ENCODE data around the gene KRTAP21-1.
"Not testable (repeated sequence)": the region's sequence is repeated elsewhere in the genome, so short reads cannot be mapped to it uniquely, and the experiment has no call there.

KRTAP21-1 gene

DNA sequence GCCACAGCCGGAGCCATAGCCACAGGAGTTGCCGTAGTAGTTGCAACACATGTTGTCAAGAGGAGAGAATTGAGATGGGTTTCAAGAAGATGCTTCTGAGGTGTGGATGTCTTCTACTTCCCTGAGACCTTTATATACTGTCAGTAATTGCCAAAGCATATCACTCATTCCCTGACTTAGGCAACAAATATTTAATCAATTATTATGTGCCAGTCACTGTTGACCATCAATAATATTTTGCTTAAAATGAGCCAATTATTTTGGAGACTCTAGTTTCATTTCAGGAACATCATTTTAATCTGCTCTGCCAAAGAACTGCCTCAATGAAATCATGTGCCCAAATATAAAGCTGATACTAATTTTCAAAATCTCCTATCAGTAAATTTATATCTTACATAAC lies at the start of gene KRTAP21-1:
Gene KRTAP21-1, minus strand, starts transcription at position 101 of the 400 bp plus-strand sequence. Its CDS starts 50 bp downstream, at position 51.
- not testable (repeated sequence) for H3K4me1 ChIP-seq (ENCODE audit: control insufficient read depth, low read depth, low read length); H3K9ac ChIP-seq (ENCODE audit: low read length); H3K27me3 ChIP-seq (ENCODE audit: control insufficient read depth, insufficient read depth, low read length)

DNA sequence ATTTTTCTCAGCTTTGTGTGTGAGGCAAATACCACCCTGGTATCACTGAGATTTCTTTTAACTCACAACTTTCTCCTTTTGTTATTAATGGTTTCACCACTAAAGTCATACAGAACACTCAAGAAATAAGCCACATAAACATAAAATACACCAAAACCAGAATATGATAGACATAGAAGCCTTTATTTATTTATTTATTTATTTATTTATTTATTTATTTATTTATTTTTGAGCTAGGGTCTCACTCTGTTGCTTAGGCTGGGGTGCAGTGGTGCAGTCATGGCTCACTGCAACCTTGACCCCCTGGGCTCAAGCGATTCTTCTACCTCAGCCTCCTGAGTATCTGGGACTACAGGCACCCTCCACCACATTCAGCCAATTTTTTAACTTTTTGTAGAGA lies 45.4 kb upstream of the KRTAP21-1 start:
- no peaks in the 10 kb centered on the region for H3K9me3 ChIP-seq (ENCODE audit: control insufficient read depth, low read depth, low read length)
- H3K27me3 ChIP-seq (ENCODE audit: control insufficient read depth, insufficient read depth, low read length): no peaks in the 10 kb centered on the region
- H3K4me1 ChIP-seq (ENCODE audit: control insufficient read depth, low read depth, low read length): no peaks in the 10 kb centered on the region
- no peaks in the 10 kb centered on the region for H3K36me3 ChIP-seq (ENCODE audit: control insufficient read depth, low read depth, low read length)
- no peak overlapping the region for H3K27ac ChIP-seq (ENCODE audit: low read length)
- no peak overlapping the region for H3K9ac ChIP-seq (ENCODE audit: low read length)
- H3K4me3 ChIP-seq (ENCODE audit: low read length): no peak overlapping the region

More for the DNA sequence above, at the start of gene KRTAP21-1:
- not testable (repeated sequence) for H3K4me3 ChIP-seq (ENCODE audit: low read length); H3K9me3 ChIP-seq (ENCODE audit: control insufficient read depth, low read depth, low read length); H3K36me3 ChIP-seq (ENCODE audit: control insufficient read depth, low read depth, low read length); H3K27ac ChIP-seq (ENCODE audit: low read length)

DNA sequence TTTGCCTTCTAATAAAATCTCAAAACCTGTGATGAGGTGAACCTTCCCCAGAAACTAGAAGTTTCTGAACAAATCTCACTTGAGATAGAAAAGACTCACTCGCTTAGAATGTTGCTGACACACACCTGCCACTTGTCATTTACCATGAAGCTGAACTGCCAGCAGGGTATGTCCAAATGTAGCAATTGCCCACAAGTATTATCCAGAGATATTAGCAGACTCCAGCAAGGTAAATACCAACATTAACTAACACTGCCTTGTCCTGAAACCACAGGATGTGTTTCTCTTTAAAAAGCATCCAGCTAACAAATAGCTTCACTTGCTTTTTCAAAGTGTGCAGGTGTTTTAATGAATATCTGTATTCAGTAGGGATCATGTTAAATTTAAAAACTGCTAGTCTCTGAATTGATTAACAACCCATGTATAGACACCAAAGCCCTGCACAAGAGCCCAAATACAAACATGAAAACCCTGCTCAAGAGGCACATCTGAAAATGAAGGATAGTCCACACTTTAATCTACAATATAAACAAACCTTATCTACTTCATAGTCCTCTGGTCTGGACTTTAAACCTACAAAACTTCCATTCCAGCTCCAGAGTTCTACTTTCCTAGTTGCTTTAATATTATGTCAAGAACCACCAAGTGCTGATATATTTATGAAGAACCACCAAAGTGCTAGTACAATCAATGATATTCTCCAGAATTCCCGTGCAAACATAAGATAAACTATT lies 38.5 kb upstream of the KRTAP21-1 start:
- Histone ChIP-seq H3K9ac (ENCODE audit: low read length) (no peak overlapping the region), H3K36me3 (ENCODE audit: control insufficient read depth, low read depth, low read length) (no peaks in the 10 kb centered on the region), H3K4me3 (ENCODE audit: low read length) (no peak overlapping the region), H3K27ac (ENCODE audit: low read length) (no peak overlapping the region), H3K4me1 (ENCODE audit: control insufficient read depth, low read depth, low read length) (no peaks in the 10 kb centered on the region), H3K27me3 (ENCODE audit: control insufficient read depth, insufficient read depth, low read length) (no peaks in the 10 kb centered on the region), H3K9me3 (ENCODE audit: control insufficient read depth, low read depth, low read length) (no peaks in the 10 kb centered on the region)

DNA sequence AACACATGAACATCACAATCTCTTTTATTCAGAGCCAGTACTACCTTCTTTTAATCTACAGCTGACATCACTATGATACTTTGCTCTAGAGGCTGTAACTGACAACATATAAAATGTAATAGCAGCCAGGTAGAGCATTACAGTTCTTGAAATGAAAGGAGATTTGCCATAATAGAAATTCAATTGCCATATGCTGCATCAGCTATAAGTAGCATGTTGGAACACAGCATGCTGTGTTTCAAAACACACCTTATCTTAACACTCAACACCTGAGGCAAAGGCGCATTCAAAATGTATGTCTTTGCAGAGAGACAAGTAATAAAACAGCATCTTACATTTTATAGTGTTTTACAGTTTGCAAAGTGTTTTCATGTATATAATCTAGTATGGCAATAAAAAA lies 24.0 kb upstream of the KRTAP21-1 start:
- no peaks in the 10 kb centered on the region for H3K27me3 ChIP-seq (ENCODE audit: control insufficient read depth, insufficient read depth, low read length)

DNA sequence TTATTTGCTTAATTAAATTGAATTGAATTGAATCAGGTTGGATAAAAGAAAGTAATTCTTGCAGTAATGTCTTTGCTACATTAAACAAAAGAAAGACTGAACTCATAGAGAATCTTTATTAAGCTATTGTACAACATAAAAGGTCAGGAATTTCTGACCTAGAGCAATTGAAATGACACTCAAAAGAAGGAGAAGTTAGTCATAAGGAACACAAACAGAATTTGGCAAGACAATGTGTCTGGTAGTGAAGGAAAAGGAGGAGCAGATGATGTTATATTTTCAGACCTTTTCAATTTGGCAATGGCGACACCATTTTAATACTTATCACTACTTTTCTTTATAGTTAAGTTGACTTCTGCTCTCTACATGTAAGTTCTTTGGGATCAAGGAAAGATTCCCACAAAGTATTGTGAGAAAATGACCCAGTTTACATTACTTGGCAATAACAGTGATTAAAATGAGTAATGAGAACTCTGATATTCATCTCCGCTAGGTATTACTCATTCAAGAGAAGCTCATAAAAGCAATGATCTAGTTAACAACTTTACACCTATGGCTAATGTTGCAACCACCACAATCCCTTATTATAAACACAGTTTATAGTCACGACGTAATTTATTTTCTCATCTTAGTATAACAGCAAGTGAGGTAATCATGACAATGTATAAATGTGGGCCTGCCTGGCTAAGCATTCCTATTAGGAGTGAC lies 14.7 kb upstream of the KRTAP21-1 start:
- H3K27ac ChIP-seq (ENCODE audit: low read length): no peak overlapping the region
- H3K36me3 ChIP-seq (ENCODE audit: control insufficient read depth, low read depth, low read length): no peaks in the 10 kb centered on the region
- H3K4me1 ChIP-seq (ENCODE audit: control insufficient read depth, low read depth, low read length): no peaks in the 10 kb centered on the region
- no peak overlapping the region for H3K4me3 ChIP-seq (ENCODE audit: low read length)
- H3K9me3 ChIP-seq (ENCODE audit: control insufficient read depth, low read depth, low read length): no peaks in the 10 kb centered on the region
- H3K27me3 ChIP-seq (ENCODE audit: control insufficient read depth, insufficient read depth, low read length): no peaks in the 10 kb centered on the region
- no peak overlapping the region for H3K9ac ChIP-seq (ENCODE audit: low read length)

More for the DNA sequence above, 24.0 kb upstream of the KRTAP21-1 start:
- no peak overlapping the region for H3K9ac ChIP-seq (ENCODE audit: low read length)
- no peaks in the 10 kb centered on the region for H3K9me3 ChIP-seq (ENCODE audit: control insufficient read depth, low read depth, low read length)
- H3K36me3 ChIP-seq (ENCODE audit: control insufficient read depth, low read depth, low read length): no peaks in the 10 kb centered on the region
- no peak overlapping the region for H3K4me3 ChIP-seq (ENCODE audit: low read length)
- H3K4me1 ChIP-seq (ENCODE audit: control insufficient read depth, low read depth, low read length): no peaks in the 10 kb centered on the region
- no peak overlapping the region for H3K27ac ChIP-seq (ENCODE audit: low read length)

DNA sequence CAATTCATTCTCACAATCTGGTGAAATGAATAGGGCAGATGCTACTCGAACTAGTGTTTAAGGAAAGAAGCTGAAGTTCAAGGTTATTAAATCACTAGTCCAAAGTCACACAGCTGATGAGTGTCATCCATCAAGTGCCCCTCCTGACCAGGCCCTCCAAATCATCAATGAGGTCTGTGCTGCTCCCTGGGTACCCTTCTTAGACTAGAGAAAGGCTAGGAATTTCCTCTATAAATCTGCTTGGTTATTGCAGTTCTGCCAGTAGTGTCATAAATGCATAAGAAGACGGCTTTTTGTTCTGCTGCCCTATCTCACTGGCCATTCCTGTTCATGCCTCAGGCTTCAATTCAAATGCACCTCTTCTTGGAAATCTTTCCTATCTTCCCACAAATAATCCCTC lies 5.5 kb upstream of the KRTAP21-1 start:
- Histone ChIP-seq H3K4me3 (ENCODE audit: low read length) (no peak overlapping the region), H3K36me3 (ENCODE audit: control insufficient read depth, low read depth, low read length) (no peaks in the 10 kb centered on the region), H3K9me3 (ENCODE audit: control insufficient read depth, low read depth, low read length) (no peaks in the 10 kb centered on the region), H3K4me1 (ENCODE audit: control insufficient read depth, low read depth, low read length) (no peaks in the 10 kb centered on the region), H3K27ac (ENCODE audit: low read length) (no peak overlapping the region), H3K27me3 (ENCODE audit: control insufficient read depth, insufficient read depth, low read length) (no peaks in the 10 kb centered on the region), H3K9ac (ENCODE audit: low read length) (no peak overlapping the region)

DNA sequence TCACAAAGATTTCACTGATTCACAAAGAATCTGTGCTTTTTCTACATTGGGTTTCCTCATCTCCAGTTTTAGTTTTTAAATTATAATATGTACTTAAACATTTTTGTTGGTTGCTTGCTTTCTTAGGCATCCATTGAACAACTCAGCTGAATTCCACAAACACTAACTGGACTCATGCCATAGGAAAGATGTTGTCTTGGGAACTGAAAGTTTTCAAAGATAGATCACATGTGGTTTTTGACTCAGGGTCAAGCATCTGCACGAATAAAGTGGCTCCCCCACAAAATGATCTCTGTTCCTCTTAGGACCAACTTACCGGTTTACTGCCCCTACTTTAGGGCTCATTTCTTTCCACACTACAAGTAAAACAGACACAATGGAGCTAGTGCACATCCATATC lies 3.1 kb upstream of the KRTAP21-1 start:
- no peaks in the 10 kb centered on the region for H3K9me3 ChIP-seq (ENCODE audit: control insufficient read depth, low read depth, low read length)

DNA sequence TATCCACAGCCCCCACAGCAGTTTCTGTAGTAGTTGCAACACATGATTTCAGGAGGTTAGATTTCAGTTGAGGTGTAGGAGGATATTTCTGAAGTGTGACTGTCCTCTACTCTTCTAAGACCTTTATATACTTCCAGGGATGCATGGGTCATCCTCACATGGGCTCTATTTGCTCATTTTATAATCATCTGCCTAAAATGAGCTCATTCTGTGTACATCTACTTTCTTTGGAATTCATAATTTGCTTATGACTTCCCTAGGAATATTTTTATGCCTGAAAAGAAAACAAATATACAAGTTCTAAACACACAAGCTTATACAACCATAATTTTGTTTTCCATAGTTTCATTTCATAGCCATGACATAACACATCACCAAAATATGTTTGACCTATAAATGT lies 8.1 kb downstream of the KRTAP21-1 start, which contains the start of gene KRTAP21-2:
Gene KRTAP21-2, minus strand, starts transcription at position 101 of the 400 bp plus-strand sequence. Its CDS starts 57 bp downstream, at position 44.
- Histone ChIP-seq H3K36me3 (ENCODE audit: control insufficient read depth, low read depth, low read length) (no peaks in the 10 kb centered on the region), H3K4me1 (ENCODE audit: control insufficient read depth, low read depth, low read length) (no peaks in the 10 kb centered on the region), H3K27me3 (ENCODE audit: control insufficient read depth, insufficient read depth, low read length) (no peaks in the 10 kb centered on the region), H3K9me3 (ENCODE audit: control insufficient read depth, low read depth, low read length) (no peaks in the 10 kb centered on the region), H3K4me3 (ENCODE audit: low read length) (no peak within 1 kb of the TSS), H3K27ac (ENCODE audit: low read length) (no peak within 1 kb of the TSS), H3K9ac (ENCODE audit: low read length) (no peak within 1 kb of the TSS)

More for the DNA sequence above, 3.1 kb upstream of the KRTAP21-1 start:
- no peaks in the 10 kb centered on the region for H3K36me3 ChIP-seq (ENCODE audit: control insufficient read depth, low read depth, low read length)
- no peak overlapping the region for H3K27ac ChIP-seq (ENCODE audit: low read length)
- no peak overlapping the region for H3K9ac ChIP-seq (ENCODE audit: low read length)
- H3K4me1 ChIP-seq (ENCODE audit: control insufficient read depth, low read depth, low read length): no peaks in the 10 kb centered on the region
- H3K4me3 ChIP-seq (ENCODE audit: low read length): no peak overlapping the region
- H3K27me3 ChIP-seq (ENCODE audit: control insufficient read depth, insufficient read depth, low read length): no peaks in the 10 kb centered on the region

DNA sequence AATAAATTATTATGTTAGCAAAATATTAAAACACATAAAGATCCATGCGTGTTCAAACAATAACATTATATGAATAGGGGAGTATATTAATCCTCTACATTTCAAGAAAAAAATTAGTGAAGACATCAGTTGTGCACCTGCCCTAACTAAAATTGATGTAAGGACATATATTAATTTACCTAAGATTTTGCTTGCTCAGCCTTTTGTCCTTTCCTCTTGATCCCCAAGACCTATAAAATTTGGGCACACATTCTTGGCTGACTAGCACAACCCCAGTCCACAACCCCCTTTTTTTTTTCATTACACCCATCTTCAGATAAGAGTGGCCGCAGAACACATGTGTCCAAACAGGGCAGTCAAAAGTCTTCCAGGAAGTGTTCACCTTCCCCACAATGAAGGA lies 14.8 kb downstream of the KRTAP21-1 start:
- Histone ChIP-seq H3K36me3 (ENCODE audit: control insufficient read depth, low read depth, low read length) (no peaks in the 10 kb centered on the region), H3K4me3 (ENCODE audit: low read length) (no peak overlapping the region)

DNA sequence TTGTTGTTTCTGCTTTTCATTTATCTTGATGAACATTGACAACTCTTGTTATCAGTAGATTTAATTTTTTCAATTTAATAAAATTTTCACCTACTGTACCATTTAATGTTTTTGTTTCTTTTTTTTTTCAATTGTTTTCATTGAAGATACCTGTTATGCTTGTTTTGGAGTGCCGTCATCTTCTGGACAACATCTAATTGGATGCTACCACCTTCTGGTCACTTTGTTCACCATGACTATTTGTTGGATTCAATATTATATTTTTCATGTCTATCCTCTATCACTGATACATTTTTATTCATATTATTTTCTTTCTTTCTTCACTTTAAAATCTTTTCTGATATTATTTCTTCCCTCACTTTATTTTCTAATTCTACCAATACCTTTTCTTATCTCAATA lies 22.2 kb downstream of the KRTAP21-1 start:
- Histone ChIP-seq H3K4me1 (ENCODE audit: control insufficient read depth, low read depth, low read length) (no peaks in the 10 kb centered on the region), H3K27ac (ENCODE audit: low read length) (no peak overlapping the region), H3K36me3 (ENCODE audit: control insufficient read depth, low read depth, low read length) (no peaks in the 10 kb centered on the region), H3K9ac (ENCODE audit: low read length) (no peak overlapping the region), H3K9me3 (ENCODE audit: control insufficient read depth, low read depth, low read length) (no peaks in the 10 kb centered on the region), H3K4me3 (ENCODE audit: low read length) (no peak overlapping the region), H3K27me3 (ENCODE audit: control insufficient read depth, insufficient read depth, low read length) (no peaks in the 10 kb centered on the region)

More for the DNA sequence above, 14.8 kb downstream of the KRTAP21-1 start:
- Histone ChIP-seq H3K27me3 (ENCODE audit: control insufficient read depth, insufficient read depth, low read length) (no peaks in the 10 kb centered on the region), H3K9ac (ENCODE audit: low read length) (no peak overlapping the region), H3K9me3 (ENCODE audit: control insufficient read depth, low read depth, low read length) (no peaks in the 10 kb centered on the region), H3K27ac (ENCODE audit: low read length) (no peak overlapping the region), H3K4me1 (ENCODE audit: control insufficient read depth, low read depth, low read length) (no peaks in the 10 kb centered on the region)

DNA sequence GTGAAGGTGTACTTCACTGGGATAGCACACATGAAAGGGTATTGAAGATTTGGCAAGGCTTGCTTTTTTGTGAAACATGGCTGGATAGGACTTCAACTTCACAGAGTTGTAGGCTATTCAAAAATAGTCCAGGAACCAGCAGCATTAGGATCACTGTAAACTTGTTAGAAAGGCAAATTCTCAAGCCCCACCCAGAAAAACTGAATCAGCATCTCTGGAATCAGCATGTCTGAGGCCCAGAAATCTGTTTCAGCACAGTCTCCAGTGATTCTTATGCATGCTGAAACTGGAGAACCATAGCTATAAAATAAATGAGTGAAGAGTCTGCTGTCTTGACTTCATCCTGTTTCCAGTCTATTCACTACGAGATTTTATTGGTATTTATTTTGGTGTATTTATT lies 28.5 kb downstream of the KRTAP21-1 start:
- Histone ChIP-seq H3K4me1 (ENCODE audit: control insufficient read depth, low read depth, low read length) (no peaks in the 10 kb centered on the region), H3K9ac (ENCODE audit: low read length) (no peak overlapping the region), H3K36me3 (ENCODE audit: control insufficient read depth, low read depth, low read length) (no peaks in the 10 kb centered on the region), H3K4me3 (ENCODE audit: low read length) (no peak overlapping the region), H3K9me3 (ENCODE audit: control insufficient read depth, low read depth, low read length) (no peaks in the 10 kb centered on the region), H3K27ac (ENCODE audit: low read length) (no peak overlapping the region), H3K27me3 (ENCODE audit: control insufficient read depth, insufficient read depth, low read length) (no peaks in the 10 kb centered on the region)

DNA sequence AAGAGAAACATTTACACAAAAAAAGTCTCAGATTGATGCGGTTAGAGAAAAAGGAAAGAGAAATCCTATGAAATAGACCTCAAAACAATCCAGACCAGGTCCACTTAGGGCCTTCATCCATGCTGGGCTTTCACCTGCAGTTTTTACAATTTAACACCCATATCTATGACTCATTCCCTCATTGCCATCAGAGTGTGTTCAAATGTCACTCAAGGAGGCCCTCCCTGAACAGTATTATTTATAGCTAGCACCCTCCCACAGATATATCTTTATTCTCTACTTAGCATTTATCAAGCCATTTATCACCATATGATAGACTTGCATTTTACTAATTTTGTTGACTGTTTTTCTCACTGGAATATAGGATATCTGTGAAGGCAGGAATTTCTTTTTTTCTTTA lies 35.8 kb downstream of the KRTAP21-1 start:
- Histone ChIP-seq H3K27ac (ENCODE audit: low read length) (no peak overlapping the region), H3K9ac (ENCODE audit: low read length) (no peak overlapping the region), H3K4me3 (ENCODE audit: low read length) (no peak overlapping the region), H3K9me3 (ENCODE audit: control insufficient read depth, low read depth, low read length) (no peaks in the 10 kb centered on the region), H3K36me3 (ENCODE audit: control insufficient read depth, low read depth, low read length) (no peaks in the 10 kb centered on the region), H3K27me3 (ENCODE audit: control insufficient read depth, insufficient read depth, low read length) (no peaks in the 10 kb centered on the region), H3K4me1 (ENCODE audit: control insufficient read depth, low read depth, low read length) (no peaks in the 10 kb centered on the region)
